ENCODE data around the gene TTC28.

Gene TTC28

GRCh38 chr22:27961680-27962079, 718.0 kb downstream of the TTC28 start:
- DNase-seq (ENCODE audit: low spot score), result no peak

GRCh38 chr22:27961182-27961581, 718.5 kb downstream of the TTC28 start:
- no peak for DNase-seq (ENCODE audit: low spot score)

- DNase-seq (ENCODE audit: low spot score), result no peak
These were observed 720.1 kb downstream of the TTC28 start for GRCh38 chr22:27959335-27960090.

- DNase-seq (ENCODE audit: low spot score), result no peak
These were observed 726.9 kb downstream of the TTC28 start for GRCh38 chr22:27952779-27953178.

- DNase-seq (ENCODE audit: low spot score), result no peak
These were observed 727.5 kb downstream of the TTC28 start for GRCh38 chr22:27952091-27952490.

GRCh38 chr22:27949421-27949820, 730.2 kb downstream of the TTC28 start:
- DNase-seq (ENCODE audit: low spot score), result no peak

- DNase-seq (ENCODE audit: low spot score), result no peak
These were observed 731.1 kb downstream of the TTC28 start for GRCh38 chr22:27948569-27948968.

GRCh38 chr22:27947448-27947847, 732.2 kb downstream of the TTC28 start:
- DNase-seq (ENCODE audit: low spot score), result no peak

- no peak for DNase-seq (ENCODE audit: low spot score)
These were observed 738.5 kb downstream of the TTC28 start for GRCh38 chr22:27941143-27941542.

GRCh38 chr22:27937453-27937852, 742.2 kb downstream of the TTC28 start:
- no peak for DNase-seq (ENCODE audit: low spot score)

- no peak for DNase-seq (ENCODE audit: low spot score)
These were observed 743.7 kb downstream of the TTC28 start for GRCh38 chr22:27935897-27936296.

GRCh38 chr22:27934069-27934468, 745.6 kb downstream of the TTC28 start:
- DNase-seq (ENCODE audit: low spot score), result no peak

- no peak for DNase-seq (ENCODE audit: low spot score)
These were observed 746.3 kb downstream of the TTC28 start for GRCh38 chr22:27933186-27933983.

- DNase-seq (ENCODE audit: low spot score), result no peak
These were observed 749.1 kb downstream of the TTC28 start for GRCh38 chr22:27930331-27931060.
